ENCODE results near the gene ANKRD52.
"Not testable (repeated sequence)": the region's sequence is repeated elsewhere in the genome, so short reads cannot be mapped to it uniquely, and the experiment has no call there.

The ANKRD52 gene

DNA sequence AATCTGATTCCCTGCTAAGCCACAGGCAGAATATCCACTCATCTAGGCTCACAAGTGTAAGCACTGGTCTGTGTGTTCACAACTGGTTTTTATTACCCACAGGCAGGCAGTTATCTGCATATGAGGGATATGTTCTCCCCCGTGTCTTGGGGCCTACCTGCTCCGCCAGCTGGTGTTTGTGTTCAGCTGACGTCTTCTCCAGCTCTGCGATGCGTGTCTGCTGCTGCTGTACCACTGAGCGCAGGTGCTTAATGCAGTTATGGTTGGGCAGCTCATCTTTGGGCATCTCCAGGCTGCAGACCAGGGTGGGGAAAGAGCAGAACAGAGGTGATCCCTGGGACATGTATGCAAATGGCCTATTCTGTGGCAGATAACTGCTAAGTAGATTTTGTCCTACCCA lies 50.2 kb downstream of the ANKRD52 start:
- no peak for DNase-seq (ENCODE audit: low read depth)

DNA sequence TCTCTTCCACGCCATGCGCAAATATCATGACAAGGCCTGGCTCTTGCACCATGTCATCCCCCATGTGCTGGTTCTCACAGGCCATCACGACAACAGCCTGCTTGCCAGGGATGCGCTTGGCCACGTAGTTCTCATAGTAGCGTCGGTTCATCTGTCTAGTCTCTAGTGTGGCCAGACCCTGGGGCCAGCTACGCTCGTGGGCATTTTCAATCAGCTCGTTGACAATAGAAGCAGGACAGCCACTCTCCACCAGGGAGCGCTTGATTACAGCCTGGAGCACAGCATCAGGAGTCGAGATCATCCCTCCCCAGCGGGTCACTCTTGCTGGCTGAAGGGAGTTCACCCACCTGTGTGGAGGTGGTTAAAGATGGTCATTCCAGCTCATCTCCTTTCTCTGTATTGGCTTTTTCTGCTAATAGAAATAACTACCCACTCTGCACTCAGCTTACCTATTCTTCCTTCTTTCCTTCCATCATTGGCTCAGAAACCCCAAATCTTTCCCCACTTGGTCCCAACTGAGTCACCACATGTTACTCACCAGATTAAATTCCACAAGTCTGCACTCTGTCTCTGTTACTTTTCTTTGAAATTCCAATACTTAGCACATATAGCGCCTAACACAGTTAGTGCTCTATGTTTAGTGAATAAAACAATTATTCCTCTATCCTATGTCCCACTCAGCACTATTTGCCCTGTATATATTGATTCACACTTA lies 51.6 kb downstream of the ANKRD52 start:
- no peak for DNase-seq (ENCODE audit: low read depth)

DNA sequence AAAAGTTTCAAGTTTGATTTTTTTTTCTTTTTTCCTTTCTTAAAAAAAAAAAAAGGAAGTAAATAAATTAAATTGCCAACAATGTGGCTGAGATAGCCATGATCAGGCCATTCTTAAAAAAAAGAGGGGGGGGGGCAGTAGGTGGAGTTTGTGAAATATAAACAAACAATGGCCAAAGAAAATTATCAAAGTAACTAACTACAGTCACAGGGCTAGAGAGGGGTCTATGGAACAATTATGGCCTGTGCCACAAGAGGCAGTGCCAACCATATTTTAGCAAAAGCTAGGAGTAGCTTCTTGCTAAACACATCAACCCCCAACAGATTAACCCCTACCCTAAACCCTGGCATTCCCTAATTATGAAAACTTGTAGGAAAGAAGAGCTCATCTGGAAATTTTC lies 52.7 kb downstream of the ANKRD52 start:
- DNase-seq (ENCODE audit: low read depth): no peak

DNA sequence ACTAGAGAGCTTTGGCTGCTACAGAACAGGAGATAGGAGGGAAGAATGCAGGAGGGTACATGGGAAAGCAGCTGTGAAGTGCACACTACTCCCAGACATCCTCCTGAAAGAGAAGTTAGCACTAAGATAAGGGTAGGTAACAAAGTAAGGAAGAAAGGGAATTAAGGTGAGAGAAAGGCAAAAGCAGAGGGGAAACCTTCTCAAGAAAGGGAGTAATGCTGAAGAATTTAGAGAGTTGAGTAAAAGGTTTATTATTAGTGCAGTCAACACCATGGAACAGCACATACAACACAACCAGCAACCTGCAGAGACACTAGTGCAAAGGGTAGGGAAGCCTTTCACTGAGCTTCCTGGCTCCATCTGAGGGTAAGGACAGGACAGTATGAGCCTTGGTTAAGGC lies 53.9 kb downstream of the ANKRD52 start:
- DNase-seq (ENCODE audit: low read depth): no peak

DNA sequence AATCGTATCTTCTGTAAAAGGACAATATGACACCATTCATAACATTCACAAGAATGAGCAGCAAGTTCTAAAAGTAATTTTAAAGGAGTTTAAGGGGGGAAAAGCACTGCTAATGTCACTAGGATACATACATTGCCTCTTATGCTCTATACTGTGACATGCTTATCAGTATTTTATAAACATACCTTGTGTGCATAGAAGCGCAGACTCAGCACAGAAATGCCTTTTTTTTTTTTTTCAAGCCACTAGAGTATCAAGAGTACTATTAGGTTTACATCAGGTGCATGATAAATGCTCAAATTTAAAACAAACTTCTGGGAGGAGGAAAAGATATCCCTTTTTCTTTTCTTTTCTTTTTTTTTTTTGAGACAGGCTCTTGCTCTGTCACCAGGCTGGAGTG lies 55.3 kb downstream of the ANKRD52 start:
- no peak for DNase-seq (ENCODE audit: low read depth)

DNA sequence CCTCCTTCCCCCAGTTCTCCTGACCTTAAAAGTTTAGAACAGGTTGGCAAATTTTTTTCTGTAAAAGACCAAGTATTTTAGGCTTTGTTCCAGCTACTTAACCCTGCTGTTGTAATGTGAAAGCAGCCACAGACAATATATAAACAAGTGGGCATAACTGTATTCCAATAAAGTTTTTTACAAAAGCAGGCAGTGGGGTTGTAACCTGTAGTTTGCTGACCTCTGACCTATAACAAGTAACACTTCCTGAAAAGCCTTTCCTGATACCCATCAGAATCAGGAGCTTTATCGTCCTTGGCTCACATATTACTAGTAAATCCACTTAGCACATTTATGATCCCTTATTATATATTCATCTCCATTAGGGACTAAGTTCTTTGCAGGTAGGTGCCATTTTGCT lies 55.8 kb downstream of the ANKRD52 start:
- no peak for DNase-seq (ENCODE audit: low read depth)

DNA sequence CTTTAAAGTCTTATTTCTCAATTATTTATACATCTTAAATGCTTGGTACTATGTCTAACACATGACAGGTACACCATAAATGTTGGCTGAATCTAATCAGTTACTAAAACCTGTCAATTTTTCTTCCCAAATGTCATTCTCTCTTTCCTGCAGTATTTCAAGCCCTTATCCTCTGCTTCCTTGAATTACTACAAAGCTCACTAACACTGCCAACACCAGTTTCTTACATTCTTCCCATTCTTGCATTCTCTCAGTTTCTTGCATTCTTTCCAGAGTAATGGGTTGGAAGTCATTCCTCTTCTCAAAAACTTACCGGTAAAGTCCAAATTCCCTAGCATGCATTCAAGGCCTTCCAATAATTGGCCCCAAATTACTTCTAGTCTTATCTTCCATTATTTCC lies 59.3 kb downstream of the ANKRD52 start:
- DNase-seq (ENCODE audit: low read depth): no peak

DNA sequence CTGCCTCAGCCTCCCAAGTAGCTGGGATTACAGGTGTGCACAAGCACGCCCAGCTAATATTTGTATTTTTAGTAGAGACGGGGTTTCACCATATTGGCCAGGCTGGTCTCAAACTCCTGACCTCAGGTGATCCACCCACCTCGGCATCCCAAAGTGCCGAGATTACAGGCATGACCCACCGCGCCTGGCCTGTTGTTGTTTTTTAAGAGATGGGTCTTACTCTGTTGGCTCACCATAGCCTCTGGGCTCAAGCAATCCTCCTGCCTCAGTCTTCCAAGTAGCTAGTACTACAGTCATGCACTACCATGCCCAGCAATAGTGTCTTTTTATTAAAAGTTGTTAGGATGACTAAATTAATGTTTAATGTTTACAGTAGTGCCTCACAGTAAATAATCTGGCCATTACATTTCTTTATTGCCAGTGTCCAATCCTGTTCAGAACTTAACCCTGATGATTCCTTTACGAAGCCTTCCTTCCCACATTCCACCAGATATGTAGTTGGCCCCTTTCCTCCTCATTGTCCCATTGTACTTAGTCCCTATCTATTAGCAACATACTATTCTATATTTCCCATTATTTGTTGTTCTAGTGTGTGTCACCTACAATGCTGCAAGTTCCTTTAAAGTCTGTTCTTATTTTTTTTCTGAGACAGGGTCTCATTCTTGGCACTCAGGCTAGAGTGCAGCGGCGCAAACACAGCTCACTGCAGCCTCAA lies 60.1 kb downstream of the ANKRD52 start:
- no peak for DNase-seq (ENCODE audit: low read depth)

DNA sequence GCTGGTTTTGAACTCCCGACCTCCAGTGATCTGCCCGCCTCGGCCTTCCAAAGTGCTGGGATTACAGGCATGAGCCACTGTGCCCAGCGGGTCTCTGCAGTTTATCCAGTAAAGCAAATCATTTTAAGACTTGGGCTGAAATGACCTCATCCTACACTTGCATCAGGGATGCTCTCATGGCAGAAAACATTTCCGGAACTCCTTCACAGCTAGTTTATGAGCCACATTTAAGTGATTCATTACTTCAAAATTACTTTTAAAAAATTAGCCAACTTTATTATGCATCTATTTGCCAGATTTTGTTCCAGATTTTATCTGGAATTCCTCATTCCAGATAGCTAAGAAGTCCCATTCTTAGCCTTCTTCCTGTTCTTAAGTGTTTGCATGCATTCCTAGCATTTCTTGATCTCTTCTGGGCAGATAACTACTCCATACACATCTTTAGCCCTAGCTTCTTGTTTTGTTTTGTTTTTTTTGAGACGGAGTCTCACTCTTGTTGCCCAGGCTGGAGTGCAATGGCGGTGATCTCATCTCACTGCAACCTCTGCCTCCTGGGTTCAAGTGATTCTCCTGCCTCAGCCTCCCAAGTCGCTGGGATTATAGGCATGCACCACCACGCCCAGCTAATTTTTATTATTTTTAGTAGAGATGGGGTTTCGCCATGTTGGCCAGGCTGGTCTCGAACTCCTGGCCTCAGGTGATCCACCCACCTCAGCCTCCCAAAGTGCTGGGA lies 61.2 kb downstream of the ANKRD52 start:
- not testable (repeated sequence) for DNase-seq (ENCODE audit: low read depth)

DNA sequence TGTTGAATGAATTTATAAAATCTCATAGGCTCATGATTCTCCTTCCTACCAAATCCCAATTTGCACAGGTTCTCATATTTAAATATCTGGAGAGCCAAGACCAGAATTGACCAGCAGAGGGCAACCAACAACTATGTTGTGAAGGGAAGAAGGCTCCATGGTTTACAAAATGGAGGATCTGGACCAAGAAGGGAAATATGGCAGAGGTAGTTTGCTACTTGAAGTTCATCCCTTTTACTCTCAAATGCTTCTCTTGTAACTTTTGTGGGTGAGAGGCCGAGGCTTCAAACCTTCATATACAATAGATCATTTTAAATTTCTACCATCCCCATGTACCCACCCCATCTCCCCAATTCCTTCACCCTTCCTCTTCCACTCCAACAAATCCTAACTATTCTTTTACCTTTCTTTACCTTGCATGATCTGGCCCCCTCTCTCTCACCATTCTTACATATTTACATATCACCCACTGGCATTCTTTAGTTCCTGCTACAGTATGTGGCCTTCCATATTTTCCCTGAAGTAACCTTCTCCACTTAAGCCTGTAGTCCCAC lies 65.1 kb downstream of the ANKRD52 start:
- DNase-seq (ENCODE audit: low read depth): no peak

DNA sequence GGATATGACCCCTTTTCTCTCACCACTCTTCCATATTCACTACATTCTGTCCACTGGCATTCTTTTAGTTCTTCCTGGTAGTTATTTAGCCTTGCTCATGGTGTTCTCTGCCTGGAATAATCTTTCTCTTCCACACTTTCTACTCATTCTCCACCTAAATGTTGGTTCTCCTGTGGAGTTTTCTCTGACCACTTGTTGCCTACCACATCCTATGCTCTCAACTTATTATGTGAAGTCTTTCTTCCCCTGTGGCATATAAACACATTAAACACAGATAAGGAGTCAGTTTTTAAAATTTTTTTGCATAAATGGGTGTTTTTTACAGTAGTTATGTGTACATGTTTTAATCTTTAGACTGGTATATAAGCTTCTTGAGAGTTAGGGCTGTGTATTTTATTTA lies 65.6 kb downstream of the ANKRD52 start:
- DNase-seq (ENCODE audit: low read depth): no peak

DNA sequence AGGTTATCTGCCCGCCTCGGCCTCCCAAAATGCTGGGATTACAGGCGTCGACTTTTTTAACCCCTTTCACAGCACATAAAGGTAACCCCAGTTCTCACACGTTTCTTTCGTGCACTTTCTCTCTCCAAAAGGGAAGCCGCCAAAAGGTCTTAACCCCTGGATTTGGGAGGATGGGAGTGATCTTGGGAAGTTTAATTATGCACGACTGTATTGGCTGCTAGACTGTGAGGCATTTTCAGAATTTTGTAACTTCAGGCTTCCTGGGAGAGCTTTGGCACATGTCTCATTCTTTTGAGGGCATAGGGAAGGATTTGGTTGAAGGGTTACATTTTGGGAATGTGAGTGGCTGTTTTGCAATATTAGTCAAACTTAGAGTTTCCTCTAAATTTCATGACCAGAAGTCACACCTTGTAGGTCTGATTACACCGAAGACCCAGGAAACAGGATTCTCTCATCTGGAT lies 67.5 kb downstream of the ANKRD52 start:
- DNase-seq (ENCODE audit: low read depth): no peak

DNA sequence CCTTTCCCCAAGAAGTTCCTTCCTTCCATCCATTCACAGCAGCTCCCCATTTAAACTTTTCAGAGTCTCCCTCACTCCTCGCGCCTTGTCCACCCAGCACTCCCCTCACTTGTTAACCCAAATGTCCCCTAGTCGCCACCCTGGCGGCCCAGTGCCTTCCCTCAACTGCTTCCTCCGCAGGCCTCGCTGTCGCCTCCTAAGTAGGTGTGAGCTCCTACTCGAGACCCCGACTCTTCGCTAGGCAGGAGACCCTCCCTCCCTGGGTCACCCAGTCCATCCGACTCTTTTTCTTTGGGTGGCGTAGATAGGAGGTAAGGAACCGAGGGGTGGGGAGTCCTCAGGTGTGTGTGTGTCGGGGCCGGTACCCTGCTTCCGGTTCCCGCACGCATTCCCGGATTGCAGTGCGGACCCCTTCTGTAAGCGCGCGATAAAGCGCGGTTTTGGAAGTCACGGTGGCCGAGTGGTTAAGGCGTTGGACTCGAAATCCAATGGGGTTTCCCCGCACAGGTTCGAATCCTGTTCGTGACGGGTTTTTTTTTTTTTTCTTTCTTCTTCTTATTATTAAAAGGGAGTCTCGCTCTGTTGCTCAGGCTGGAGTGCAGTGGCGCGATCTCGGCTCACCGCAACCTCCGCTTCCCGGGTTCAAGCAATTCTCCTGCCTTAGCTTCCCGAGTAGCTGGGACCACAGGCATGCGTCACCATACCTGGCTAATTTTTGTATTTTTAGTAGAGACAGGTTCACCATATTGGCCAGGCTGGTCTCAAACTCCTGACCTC lies 68.1 kb downstream of the ANKRD52 start:
- DNase-seq (ENCODE audit: low read depth): peak; percentile 94

DNA sequence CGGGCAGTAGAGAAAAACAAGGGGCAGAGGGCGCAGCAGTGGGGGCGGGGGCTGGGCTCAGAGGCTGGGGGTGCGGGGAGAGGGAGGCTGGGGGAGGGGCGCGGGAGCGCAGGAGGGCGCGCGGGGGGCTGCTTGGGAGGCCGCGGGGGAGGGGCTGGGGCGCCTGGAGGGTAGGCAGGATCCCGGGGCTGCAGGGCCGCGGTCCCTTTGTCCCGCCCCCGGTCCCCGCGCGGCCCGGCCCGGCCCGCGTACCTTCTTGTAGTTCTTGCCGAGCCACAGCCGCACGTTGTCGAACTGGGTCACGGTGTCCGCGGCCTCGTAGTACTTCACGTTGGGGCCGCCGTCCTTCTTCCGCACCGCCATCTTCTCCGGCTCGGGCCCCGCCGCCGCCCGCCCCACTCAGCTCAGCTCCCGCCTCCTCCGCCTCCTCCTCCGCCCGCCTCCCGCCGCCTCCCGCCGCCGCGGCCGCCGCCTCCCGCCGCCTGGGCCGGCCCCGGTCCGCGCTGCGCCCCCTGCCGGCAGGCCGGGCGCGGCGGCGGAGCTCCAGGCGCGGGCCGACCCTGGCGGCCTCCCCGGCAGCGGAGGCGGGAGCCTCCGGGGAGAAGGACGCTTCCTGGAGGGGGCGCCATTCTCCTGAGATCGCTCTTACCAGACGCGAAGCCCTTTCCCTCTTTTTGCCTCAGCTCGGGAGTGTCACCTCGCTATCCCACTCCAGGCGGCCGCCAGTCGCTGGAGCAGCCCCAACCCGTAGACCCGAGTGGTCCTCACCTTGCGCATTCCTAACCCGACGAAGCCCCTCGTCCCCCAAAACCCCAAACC lies 68.9 kb downstream of the ANKRD52 start, which contains the start of gene SMARCC2:
TSS of gene SMARCC2 (minus strand) at position 385 of the 819 bp plus-strand sequence. CDS start at position 363, 22 bp downstream.
- DNase-seq (ENCODE audit: low read depth): peak; percentile 67

DNA sequence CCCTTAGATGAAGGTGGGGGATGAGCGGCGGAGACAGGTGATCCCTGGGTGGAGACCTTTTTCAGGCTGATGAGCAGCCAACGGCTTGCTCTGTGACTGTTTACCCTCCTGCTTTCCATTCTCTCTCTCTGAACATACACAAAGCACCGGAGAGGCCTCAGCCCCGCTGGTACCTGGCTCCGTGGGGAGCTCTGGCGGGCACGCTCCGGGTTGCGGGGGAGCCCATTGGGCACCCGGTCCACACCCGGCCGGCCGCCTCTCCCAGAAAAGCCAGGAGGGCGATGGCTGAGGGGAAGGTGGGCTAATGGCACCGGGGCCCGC lies 69.4 kb downstream of the ANKRD52 start:
- no peak for DNase-seq (ENCODE audit: low read depth)

DNA sequence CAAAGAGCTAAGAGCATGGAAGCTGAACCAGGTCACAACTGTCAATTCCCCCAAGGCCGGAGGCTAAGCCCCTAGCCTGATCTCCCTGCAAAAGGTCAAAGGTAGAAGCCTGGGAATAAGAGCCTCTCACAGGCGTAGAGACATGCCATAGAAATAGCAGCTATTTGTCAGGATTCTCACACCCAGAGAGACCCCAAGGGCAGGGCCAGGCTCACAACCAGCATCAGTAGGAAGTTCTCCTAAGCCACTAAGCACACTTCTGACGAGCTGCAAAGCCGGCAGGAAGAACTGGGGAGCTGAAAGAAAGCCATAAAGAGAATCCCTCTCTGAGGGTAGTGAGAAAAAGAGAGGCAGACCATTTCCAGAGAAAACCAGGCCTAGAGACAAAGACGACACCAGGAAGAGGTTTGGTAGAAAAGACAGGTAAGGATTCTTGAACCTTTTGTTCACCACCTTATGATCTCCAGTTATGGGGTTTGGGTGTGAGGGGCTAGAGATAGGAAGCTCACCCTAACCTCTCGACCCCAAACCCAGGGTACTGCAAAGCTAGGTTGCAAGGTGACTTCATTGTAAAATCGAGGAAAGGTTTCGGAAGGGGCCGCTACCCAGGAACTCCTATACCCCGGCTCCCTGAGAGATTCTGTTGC lies 69.9 kb downstream of the ANKRD52 start:
- DNase-seq (ENCODE audit: low read depth): no peak
